Measurements from ENCODE around the gene HOXC9.

The HOXC9 gene

GRCh38 chr12:53952871-53953734 lies 46.9 kb upstream of the HOXC9 start:
- TF ChIP-seq TAF1 (IDR thresholded peaks at IDR 0.05; ENCODE audit: borderline replicate concordance, insufficient read depth, low read length) = no peak
- no peak for TF ChIP-seq POLR2AphosphoS5 (IDR thresholded peaks at IDR 0.05; ENCODE audit: low read depth, low read length)
- TF ChIP-seq REST (IDR thresholded peaks at IDR 0.05; ENCODE audit: insufficient read depth in 1 of 2, low read depth in 2 of 2, low read length in 2 of 2) = no peak
- no peak for TF ChIP-seq SIN3A (IDR thresholded peaks at IDR 0.05; ENCODE audit: borderline replicate concordance, insufficient read depth, low read length)
- TF ChIP-seq FOXP2 (optimal IDR thresholded peaks at IDR 0.05; ENCODE audit: borderline replicate concordance, extremely low read depth, extremely low read length, insufficient read depth) = no peak

- TF ChIP-seq TAF1 (IDR thresholded peaks at IDR 0.05; ENCODE audit: borderline replicate concordance, insufficient read depth, low read length) = no peak
- no peak for TF ChIP-seq REST (IDR thresholded peaks at IDR 0.05; ENCODE audit: insufficient read depth in 1 of 2, low read depth in 2 of 2, low read length in 2 of 2)
- no peak for TF ChIP-seq SIN3A (IDR thresholded peaks at IDR 0.05; ENCODE audit: borderline replicate concordance, insufficient read depth, low read length)
- TF ChIP-seq POLR2AphosphoS5 (IDR thresholded peaks at IDR 0.05; ENCODE audit: low read depth, low read length) = no peak
- TF ChIP-seq FOXP2 (optimal IDR thresholded peaks at IDR 0.05; ENCODE audit: borderline replicate concordance, extremely low read depth, extremely low read length, insufficient read depth) = no peak
Measured at GRCh38 chr12:53953831-53954693, 45.9 kb upstream of the HOXC9 start.

GRCh38 chr12:53954694-53955035 lies 45.3 kb upstream of the HOXC9 start, which contains the start of gene HOXC12:
TSS of gene HOXC12 (plus strand) at chr12:53954903. CDS start at chr12:53954930, 27 bp downstream.
- TF ChIP-seq REST (IDR thresholded peaks at IDR 0.05; ENCODE audit: insufficient read depth in 1 of 2, low read depth in 2 of 2, low read length in 2 of 2) = no peak
- no peak for TF ChIP-seq TAF1 (IDR thresholded peaks at IDR 0.05; ENCODE audit: borderline replicate concordance, insufficient read depth, low read length)
- no peak for TF ChIP-seq SIN3A (IDR thresholded peaks at IDR 0.05; ENCODE audit: borderline replicate concordance, insufficient read depth, low read length)
- TF ChIP-seq FOXP2 (optimal IDR thresholded peaks at IDR 0.05; ENCODE audit: borderline replicate concordance, extremely low read depth, extremely low read length, insufficient read depth) = no peak
- no peak for TF ChIP-seq POLR2AphosphoS5 (IDR thresholded peaks at IDR 0.05; ENCODE audit: low read depth, low read length)

GRCh38 chr12:53955036-53955775 lies 44.8 kb upstream of the HOXC9 start:
- TF ChIP-seq FOXP2 (optimal IDR thresholded peaks at IDR 0.05; ENCODE audit: borderline replicate concordance, extremely low read depth, extremely low read length, insufficient read depth) (no peak), SIN3A (IDR thresholded peaks at IDR 0.05; ENCODE audit: borderline replicate concordance, insufficient read depth, low read length) (no peak), REST (IDR thresholded peaks at IDR 0.05; ENCODE audit: insufficient read depth in 1 of 2, low read depth in 2 of 2, low read length in 2 of 2) (no peak), POLR2AphosphoS5 (IDR thresholded peaks at IDR 0.05; ENCODE audit: low read depth, low read length) (no peak), TAF1 (IDR thresholded peaks at IDR 0.05; ENCODE audit: borderline replicate concordance, insufficient read depth, low read length) (no peak)

Measured in PFSK-1 (cell line).